ENCODE results near the gene SERBP1.
"Not testable (repeated sequence)": the region's sequence is repeated elsewhere in the genome, so short reads cannot be mapped to it uniquely, and the experiment has no call there.

SERBP1 gene

GRCh38 chr1:67430358-67431155, at the start of gene SERBP1:
Gene SERBP1, minus strand, starts transcription at chr1:67430402. Its CDS starts 102 bp downstream, at chr1:67430300.
- peak; percentile 98 for DNase-seq

- DNase-seq, result peak; percentile 33
These were observed 49.1 kb upstream of the SERBP1 start for GRCh38 chr1:67479146-67479891.

- no peak for DNase-seq
These were observed 46.7 kb upstream of the SERBP1 start for GRCh38 chr1:67476906-67477305.

- DNase-seq, result no peak
These were observed 45.8 kb upstream of the SERBP1 start for GRCh38 chr1:67476006-67476482.

- DNase-seq, result no peak
These were observed 41.9 kb upstream of the SERBP1 start for GRCh38 chr1:67472056-67472455.

GRCh38 chr1:67469431-67469830, 39.2 kb upstream of the SERBP1 start:
- DNase-seq, result no peak

- DNase-seq, result no peak
These were observed 38.0 kb upstream of the SERBP1 start for GRCh38 chr1:67468066-67468718.

- no peak for DNase-seq
These were observed 35.2 kb upstream of the SERBP1 start for GRCh38 chr1:67465375-67465774.

GRCh38 chr1:67464746-67465145, 34.5 kb upstream of the SERBP1 start:
- no peak for DNase-seq

GRCh38 chr1:67464058-67464457, 33.9 kb upstream of the SERBP1 start:
- no peak for DNase-seq

- no peak for DNase-seq
These were observed 33.2 kb upstream of the SERBP1 start for GRCh38 chr1:67463298-67463955.

GRCh38 chr1:67460676-67461500, 30.7 kb upstream of the SERBP1 start:
- DNase-seq, result no peak

- no peak for DNase-seq
These were observed 28.9 kb upstream of the SERBP1 start for GRCh38 chr1:67459068-67459467.

- no peak for DNase-seq
These were observed 28.5 kb upstream of the SERBP1 start for GRCh38 chr1:67458663-67459062.

- no peak for DNase-seq
These were observed 27.0 kb upstream of the SERBP1 start for GRCh38 chr1:67457247-67457646.

GRCh38 chr1:67451815-67452214, 21.6 kb upstream of the SERBP1 start:
- DNase-seq, result no peak

GRCh38 chr1:67451356-67451755, 21.2 kb upstream of the SERBP1 start:
- DNase-seq, result no peak

- DNase-seq, result no peak
These were observed 16.7 kb upstream of the SERBP1 start for GRCh38 chr1:67446893-67447292.

GRCh38 chr1:67446014-67446413, 15.8 kb upstream of the SERBP1 start:
- DNase-seq, result not testable (repeated sequence)

- peak; percentile 35 for DNase-seq
These were observed 11.6 kb upstream of the SERBP1 start for GRCh38 chr1:67441739-67442281.

- no peak for DNase-seq
These were observed 11.0 kb upstream of the SERBP1 start for GRCh38 chr1:67441183-67441582.

- no peak for DNase-seq
These were observed 10.1 kb upstream of the SERBP1 start for GRCh38 chr1:67440339-67440738.
